Measurements from ENCODE around the gene FSD1. TPM values are rescaled to one million over a fixed set of nuclear protein-coding genes. Genes with fewer than 3 reads are reported as not detected.

Gene FSD1
- total RNA-seq, 2 donors from 2014 or later, result not detected

GRCh38 chr19:4278010-4278409 lies 26.4 kb upstream of the FSD1 start:
- 25 to 48% methylated on average over 2 to 4 of the region's 4 CpGs for WGBS, 2 donors
- Histone ChIP-seq H3K4me3 (no peak overlapping the region), H3K27ac (no peak overlapping the region), H3K9me3 (no peaks in the 10 kb centered on the region), H3K27me3 (peaks cover 0 to 12% of the 10 kb centered on the region in 2 donors), H3K36me3 (replicated peaks in 1 of 2; ENCODE audit: insufficient read depth in 1 of 2, low read depth in 2 of 2) (no peaks in the 10 kb centered on the region), H3K4me1 (peaks cover 12% of the 10 kb centered on the region)
- no peak for DNase-seq
- intact Hi-C loops (cut with DNase I), result no loop called here
- ATAC-seq, result no peak
- no peak for TF ChIP-seq POLR2A (IDR thresholded peaks at IDR 0.05)
- TF ChIP-seq, protein P1, sequence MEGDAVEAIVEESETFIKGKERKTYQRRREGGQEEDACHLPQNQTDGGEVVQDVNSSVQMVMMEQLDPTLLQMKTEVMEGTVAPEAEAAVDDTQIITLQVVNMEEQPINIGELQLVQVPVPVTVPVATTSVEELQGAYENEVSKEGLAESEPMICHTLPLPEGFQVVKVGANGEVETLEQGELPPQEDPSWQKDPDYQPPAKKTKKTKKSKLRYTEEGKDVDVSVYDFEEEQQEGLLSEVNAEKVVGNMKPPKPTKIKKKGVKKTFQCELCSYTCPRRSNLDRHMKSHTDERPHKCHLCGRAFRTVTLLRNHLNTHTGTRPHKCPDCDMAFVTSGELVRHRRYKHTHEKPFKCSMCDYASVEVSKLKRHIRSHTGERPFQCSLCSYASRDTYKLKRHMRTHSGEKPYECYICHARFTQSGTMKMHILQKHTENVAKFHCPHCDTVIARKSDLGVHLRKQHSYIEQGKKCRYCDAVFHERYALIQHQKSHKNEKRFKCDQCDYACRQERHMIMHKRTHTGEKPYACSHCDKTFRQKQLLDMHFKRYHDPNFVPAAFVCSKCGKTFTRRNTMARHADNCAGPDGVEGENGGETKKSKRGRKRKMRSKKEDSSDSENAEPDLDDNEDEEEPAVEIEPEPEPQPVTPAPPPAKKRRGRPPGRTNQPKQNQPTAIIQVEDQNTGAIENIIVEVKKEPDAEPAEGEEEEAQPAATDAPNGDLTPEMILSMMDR (IDR thresholded peaks at IDR 0.05), result no peak

GRCh38 chr19:4278419-4279266 lies 25.8 kb upstream of the FSD1 start, which contains the start of gene SHD:
Gene SHD (plus strand): TSS chr19:4279266. CDS start chr19:4280064, 798 bp downstream.
- Histone ChIP-seq H3K4me3 (no peak within 1 kb of the TSS), H3K27ac (no peak within 1 kb of the TSS), H3K9me3 (no peaks in the 10 kb centered on the region), H3K36me3 (replicated peaks in 1 of 2; ENCODE audit: insufficient read depth in 1 of 2, low read depth in 2 of 2) (no peaks in the 10 kb centered on the region), H3K27me3 (peaks cover 0 to 12% of the 10 kb centered on the region in 2 donors), H3K4me1 (peaks cover 12% of the 10 kb centered on the region)
- DNase-seq (no peak), ATAC-seq (no peak)
- intact Hi-C loops (cut with DNase I), result no loop called here
- no peak for TF ChIP-seq POLR2A (IDR thresholded peaks at IDR 0.05)
- TF ChIP-seq, protein P1 (IDR thresholded peaks at IDR 0.05), result no peak
- 5 to 6% methylated on average over 17 to 36 of the region's 44 CpGs for WGBS, 2 donors

- intact Hi-C loops (cut with DNase I), result no loop called here
- no peaks in the 10 kb centered on the region for H3K9me3 ChIP-seq
- DNase-seq (no peak), ATAC-seq (no peak)
- TF ChIP-seq, protein P1 (IDR thresholded peaks at IDR 0.05), result no peak
- no peak for TF ChIP-seq POLR2A (IDR thresholded peaks at IDR 0.05)
- peaks cover 0 to 12% of the 10 kb centered on the region in 2 donors for H3K27me3 ChIP-seq
- 1% methylated on average over 23 of the region's 30 CpGs; no CpG with 5 or more reads in 1 of the 2 donors for WGBS, 2 donors
- H3K4me3 ChIP-seq, result no peak overlapping the region
- H3K36me3 ChIP-seq (replicated peaks in 1 of 2; ENCODE audit: insufficient read depth in 1 of 2, low read depth in 2 of 2), result no peaks in the 10 kb centered on the region
- H3K4me1 ChIP-seq, result peaks cover 12% of the 10 kb centered on the region
- no peak overlapping the region for H3K27ac ChIP-seq
Observed at GRCh38 chr19:4279267-4279529, 25.2 kb upstream of the FSD1 start.

DNA sequence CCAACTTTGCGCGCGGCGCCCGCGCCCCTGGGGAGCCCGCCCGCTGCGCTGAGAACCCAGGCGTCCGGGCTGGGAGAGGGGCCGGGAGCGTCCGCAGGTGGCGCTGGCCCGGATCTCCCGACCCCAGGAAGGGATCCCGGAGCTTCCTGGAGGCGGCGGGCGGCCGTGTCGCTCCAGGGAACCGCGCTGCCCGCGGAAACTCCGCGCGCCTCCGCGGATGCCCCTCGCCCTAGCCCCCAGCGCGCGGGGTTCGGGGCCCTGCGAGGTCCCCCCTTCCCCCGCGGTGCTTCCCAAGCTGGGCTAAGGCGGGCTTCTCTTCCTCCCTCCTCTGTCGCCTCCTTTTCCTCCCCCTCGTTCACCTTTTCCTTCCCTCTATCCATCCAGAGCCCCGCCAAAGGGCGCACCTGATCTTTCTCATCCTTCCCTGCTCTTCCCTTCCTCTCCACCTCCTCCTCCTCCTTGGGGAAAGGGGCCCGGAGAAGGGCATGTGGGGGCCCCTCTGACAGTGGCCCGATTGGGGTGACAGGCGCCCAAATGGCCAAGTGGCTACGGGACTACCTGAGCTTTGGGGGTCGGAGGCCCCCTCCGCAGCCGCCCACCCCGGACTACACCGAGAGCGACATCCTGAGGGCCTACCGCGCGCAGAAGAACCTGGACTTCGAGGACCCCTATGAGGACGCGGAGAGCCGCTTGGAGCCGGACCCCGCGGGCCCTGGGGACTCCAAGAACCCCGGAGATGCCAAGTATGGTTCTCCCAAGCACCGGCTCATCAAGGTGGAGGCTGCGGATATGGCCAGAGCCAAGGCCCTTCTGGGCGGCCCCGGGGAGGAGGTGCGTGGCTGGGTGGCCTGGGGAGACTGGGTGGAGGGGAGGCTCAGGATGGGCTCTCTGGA lies 24.6 kb upstream of the FSD1 start:
- DNase-seq, result no peak
- no peak for TF ChIP-seq POLR2A (IDR thresholded peaks at IDR 0.05)
- TF ChIP-seq, protein P1 (IDR thresholded peaks at IDR 0.05), result no peak
- no peak for ATAC-seq
- peaks cover 0 to 12% of the 10 kb centered on the region in 2 donors for H3K27me3 ChIP-seq
- intact Hi-C loops (cut with DNase I), result no loop called here
- peaks cover 12% of the 10 kb centered on the region for H3K4me1 ChIP-seq
- H3K9me3 ChIP-seq, result no peaks in the 10 kb centered on the region
- WGBS, 2 donors, result 3 to 7% methylated on average over 18 to 56 of the region's 71 CpGs
- no peak overlapping the region for H3K27ac ChIP-seq
- H3K36me3 ChIP-seq (replicated peaks in 1 of 2; ENCODE audit: insufficient read depth in 1 of 2, low read depth in 2 of 2), result no peaks in the 10 kb centered on the region
- no peak overlapping the region for H3K4me3 ChIP-seq
